Measurements from ENCODE around the gene CBX1.

Gene CBX1
- 61.8 to 73.3 reads per million in 2 experiments for total RNA-seq

- peak; percentile 89 for DNase-seq (ENCODE audit: low read depth)
Measured at GRCh38 chr17:48101012-48101720, at the start of gene CBX1. Gene CBX1 (minus strand): TSS chr17:48101478. CDS start chr17:48077004, 24,474 bp downstream.

DNA sequence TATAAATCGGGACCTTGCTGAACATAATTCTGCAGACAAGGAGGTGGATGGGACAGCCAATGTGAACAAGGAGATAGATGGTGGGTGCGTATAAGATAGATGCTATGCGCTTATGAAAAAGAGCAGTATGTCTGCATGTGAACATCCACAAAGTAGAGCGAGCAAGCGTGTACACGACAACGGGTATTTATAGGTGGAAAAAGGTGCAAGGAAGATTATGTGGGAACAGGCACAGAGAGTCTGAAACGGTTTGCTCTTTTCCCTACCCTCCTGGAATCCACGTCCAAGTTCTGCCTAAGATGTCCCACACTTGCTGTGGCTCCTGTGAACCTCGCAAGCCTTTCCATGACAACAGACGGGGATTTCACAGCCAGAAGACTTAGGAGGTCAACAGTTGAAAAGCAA lies 49.3 kb upstream of the CBX1 start:
- DNase-seq (ENCODE audit: low read depth) = no peak

GRCh38 chr17:48149787-48150463 lies 48.6 kb upstream of the CBX1 start:
- DNase-seq (ENCODE audit: low read depth) = no peak

DNA sequence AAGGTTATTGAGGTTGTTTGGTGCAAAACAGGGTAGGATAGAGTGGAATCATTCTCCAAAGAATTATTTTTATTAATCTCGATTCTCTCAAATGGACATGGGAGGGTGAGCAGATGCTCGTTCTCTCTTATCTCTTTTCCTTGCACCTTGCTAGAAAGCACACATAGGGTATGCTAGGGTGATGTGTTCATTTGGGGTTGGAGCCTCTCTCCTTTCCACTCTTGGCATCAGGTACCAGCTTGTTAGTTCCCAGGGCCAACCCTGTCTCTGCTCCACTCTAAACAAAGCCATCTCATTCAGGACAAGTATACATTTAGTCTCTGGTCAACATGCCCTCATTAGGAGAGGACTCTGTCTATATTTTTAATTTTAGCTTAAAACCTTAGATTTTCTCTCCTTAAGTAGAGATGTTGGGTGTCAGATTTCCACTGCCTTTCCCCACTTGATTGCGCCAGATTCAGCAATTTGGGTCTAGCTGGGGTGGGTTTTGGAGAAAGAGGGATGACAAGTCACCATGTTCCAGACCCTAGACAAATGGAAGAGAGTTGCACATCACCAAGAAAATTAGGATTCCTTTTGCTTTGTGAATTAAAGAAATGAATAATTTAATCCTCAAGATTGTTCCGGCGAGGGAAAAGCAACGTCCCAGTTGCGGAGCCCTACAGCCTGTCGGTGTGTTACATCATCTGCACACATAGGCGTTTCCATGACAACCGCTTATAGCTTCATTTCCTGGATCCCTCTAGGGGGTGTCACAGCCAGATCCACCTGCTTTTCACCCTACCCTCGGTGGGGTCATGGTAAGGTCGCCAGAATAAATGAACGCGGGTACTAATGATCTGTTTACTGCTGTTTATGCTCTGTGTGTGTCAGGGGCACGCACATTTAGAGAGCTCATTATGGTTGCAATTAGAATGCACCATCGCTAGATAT lies 47.8 kb upstream of the CBX1 start:
- DNase-seq (ENCODE audit: low read depth) = no peak

- no peak for DNase-seq (ENCODE audit: low read depth)
Measured at GRCh38 chr17:48148029-48148770, 46.9 kb upstream of the CBX1 start.

DNA sequence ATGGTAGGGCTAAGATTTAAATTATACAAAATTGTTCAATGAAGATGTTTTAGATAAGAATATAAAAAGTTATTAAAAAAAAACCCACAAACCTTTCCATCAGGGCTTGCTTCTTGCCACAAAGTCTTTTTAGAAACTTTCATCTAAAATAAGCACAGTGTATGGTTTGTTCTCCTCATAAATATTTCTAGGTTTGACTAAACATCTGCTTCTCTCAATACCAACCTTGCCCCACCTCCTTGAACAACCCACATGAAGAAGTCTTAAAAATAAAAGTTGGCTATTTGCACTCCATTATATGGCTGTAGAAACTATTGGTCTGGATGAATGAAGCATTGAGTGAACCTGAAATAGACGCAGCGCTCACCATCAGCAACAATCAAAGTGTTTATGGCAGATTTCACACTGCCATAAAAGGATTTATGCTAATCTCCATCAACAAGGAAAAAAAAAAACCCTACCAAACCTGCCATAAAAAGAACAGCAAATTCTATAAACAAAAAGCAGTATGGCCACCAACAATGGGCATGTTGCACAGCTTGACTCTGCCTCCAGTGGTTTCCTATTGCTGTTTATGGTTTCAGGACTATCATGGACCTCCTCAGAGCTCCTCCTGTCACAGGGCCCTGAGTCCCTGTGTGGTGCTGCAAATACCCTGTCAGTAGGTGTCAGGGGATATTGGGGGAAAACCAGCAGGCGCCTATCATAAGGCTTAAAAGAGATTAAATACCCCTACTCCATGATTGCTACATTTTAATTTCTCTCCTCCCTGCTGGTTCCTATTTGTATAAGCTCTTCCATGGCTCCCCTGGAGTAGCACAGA lies 43.9 kb upstream of the CBX1 start:
- DNase-seq (ENCODE audit: low read depth) = no peak

DNA sequence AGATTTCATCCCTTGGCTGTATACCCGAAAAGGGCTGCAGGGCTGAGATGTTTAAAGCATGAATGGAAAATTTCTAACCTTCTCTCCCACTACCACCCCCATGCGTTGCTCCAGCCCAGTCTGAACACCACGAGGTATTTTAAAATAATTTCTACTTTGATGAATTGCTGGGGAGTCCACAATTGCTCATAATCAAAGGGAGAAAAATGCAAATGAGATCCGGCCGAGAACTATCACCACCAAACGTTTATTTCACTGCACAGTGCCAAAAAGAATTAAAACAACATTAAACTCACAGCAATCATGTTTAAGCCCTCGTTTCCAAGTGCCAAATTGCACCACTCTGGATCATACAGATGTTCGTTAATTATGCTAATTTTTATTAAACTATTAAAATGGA lies 43.0 kb upstream of the CBX1 start:
- DNase-seq (ENCODE audit: low read depth) = no peak

DNA sequence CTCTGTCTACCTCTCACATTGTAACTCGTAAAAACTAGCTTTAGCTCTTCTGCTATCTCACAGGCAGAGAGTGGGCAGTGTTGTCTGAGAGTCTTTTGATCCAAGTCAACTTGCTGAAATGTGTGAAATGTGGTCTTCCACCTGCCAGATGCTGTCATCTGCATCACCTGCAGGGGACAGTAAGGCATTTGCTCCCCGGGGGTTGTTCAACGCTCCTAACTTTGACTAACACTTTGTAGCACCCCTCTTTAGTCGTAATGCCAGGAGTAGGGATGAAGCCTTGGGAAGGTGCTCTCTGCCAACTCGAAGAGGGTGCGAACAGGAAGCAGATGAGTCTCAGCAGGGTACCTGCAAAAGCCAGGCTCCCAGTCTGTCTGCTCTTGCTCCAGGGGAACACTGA lies 42.4 kb upstream of the CBX1 start:
- DNase-seq (ENCODE audit: low read depth) = no peak

DNA sequence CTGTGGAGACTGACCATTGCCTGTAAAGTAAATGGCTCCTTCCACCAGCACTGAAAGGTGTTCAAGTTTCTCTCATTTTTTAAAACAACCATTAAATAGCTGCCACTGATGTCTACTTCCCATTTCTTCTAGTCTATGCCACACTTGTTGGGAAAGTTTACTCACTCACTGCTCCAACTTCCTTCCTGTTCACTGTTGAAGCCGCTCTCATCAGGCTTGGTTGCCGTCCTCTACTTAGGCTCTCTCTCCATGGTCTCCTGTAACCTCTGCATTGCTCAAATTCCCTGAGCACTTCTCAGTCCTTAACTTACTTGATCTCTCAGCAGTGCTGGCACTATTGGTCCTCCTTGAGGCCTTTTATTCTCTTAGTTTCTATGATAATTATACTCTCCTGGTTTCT lies 38.7 kb upstream of the CBX1 start:
- DNase-seq (ENCODE audit: low read depth) = no peak

- DNase-seq (ENCODE audit: low read depth) = no peak
Measured at GRCh38 chr17:48137656-48138055, 36.4 kb upstream of the CBX1 start.

- no peak for DNase-seq (ENCODE audit: low read depth)
Measured at GRCh38 chr17:48134912-48135480, 33.7 kb upstream of the CBX1 start.

GRCh38 chr17:48132385-48132784 lies 31.1 kb upstream of the CBX1 start:
- no peak for DNase-seq (ENCODE audit: low read depth)

- peak; percentile 35 for DNase-seq (ENCODE audit: low read depth)
Measured at GRCh38 chr17:48131216-48131824, 30.0 kb upstream of the CBX1 start.

DNA sequence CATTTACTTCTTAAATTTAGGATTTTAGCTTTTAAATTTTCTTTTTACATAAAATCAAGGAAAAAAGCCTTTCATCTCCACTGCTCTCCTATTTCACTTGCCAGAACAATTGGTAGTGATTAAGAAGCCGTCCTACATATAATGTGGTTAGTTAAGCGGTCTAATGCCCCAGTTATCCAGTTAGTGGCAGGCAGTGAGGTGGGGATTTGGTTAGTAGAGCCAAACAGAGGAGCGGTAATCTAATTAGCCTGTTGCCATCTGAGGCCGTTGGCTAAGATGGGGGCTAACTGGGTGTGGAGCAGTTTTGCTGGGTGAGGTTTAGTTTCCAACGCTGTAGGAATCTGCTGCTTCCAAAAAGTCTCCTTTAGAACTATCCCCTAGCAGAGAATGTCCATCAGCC lies 28.7 kb upstream of the CBX1 start:
- no peak for DNase-seq (ENCODE audit: low read depth)

DNA sequence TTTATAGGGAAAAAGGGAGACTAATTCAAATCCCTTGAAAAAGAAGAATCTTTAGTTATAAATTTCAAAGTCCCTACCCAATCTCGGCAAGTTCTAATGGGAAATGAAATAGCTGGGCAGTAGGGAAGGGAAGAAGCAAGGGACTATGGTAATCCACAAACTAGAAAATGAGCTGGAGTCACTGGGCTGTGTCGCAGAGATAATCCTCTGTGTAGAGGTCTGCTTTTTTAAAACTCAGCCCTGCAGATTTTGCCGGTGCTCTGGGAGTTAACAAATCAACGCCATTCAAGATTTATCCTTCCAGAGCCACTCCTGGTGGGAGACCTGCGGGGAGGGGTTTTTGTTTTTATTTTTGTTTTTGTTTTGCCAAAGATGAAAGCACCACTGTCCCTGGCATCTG lies 27.1 kb upstream of the CBX1 start:
- DNase-seq (ENCODE audit: low read depth) = no peak

- no peak for DNase-seq (ENCODE audit: low read depth)
Measured at GRCh38 chr17:48127371-48128051, 26.2 kb upstream of the CBX1 start.

GRCh38 chr17:48126532-48126850 lies 25.2 kb upstream of the CBX1 start:
- DNase-seq (ENCODE audit: low read depth) = no peak

GRCh38 chr17:48125829-48126531 lies 24.7 kb upstream of the CBX1 start:
- no peak for DNase-seq (ENCODE audit: low read depth)

- DNase-seq (ENCODE audit: low read depth) = no peak
Measured at GRCh38 chr17:48123776-48124388, 22.6 kb upstream of the CBX1 start.
